Activated CD8-positive, alpha-beta memory T cell treated with anti-CD3 and anti-CD28 coated beads for 4 hours (primary cell): Measurements from ENCODE around the gene PPP1R13L.
"Not testable (repeated sequence)": the region's sequence is repeated elsewhere in the genome, so short reads cannot be mapped to it uniquely, and the experiment has no call there.

ENCODE experiments used
- DNase-seq, 2 donors: peaks; one replicate each; pipeline ENCODE4 v3.0.0-alpha.2; 2020; ENCODE audit warnings: low read depth in 2 of 2

Gene PPP1R13L

DNA sequence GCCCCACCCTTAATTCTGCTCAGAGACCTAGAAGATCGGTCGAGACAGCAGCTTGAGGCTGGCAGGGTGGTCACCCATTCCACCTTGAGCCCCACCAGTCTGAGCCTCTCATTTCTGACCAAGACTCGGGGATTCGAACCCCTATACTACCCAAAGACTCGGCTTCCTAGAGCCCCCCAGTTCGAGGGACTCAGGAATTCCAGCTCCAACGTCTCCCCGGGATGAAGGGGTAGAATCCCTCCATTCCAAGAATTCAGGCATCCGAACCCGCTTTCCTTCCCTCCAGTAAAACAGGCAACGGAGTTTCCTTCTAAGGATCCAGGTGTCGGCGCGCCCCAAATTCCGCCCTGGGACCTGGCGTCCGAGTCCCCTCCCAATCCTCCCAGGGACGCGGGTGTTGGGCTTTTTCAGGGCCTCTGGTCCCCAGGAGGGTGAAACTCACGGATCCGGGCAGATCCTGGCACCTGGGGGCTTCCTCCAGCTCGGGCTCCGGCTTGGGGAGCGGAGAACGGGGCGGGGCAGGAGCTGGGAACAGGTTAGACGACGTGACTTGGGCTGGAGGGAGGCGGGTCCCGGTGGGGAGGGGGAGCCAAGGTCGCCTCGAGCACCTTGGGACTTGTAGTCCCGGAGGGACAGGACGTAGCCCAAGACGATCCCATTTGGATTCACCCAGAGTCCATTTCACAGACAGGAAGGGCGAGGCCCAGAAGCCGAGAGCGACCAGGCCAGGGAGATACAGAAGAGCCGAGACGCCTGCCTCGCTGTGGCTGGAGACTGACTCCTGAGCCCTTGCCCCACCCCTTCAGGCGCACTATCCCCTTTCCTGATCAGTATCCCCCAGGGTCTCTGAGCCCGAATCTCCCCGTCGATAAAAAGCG is at the start of gene PPP1R13L:
PPP1R13L (minus strand) TSS at position 513 of the 878 bp plus-strand sequence. CDS start 6,751 bp downstream, outside the sequence.
- DNase-seq = no peak

- no peak for DNase-seq
These were observed 47.0 kb upstream of the PPP1R13L start for GRCh38 chr19:45451850-45452387.

DNA sequence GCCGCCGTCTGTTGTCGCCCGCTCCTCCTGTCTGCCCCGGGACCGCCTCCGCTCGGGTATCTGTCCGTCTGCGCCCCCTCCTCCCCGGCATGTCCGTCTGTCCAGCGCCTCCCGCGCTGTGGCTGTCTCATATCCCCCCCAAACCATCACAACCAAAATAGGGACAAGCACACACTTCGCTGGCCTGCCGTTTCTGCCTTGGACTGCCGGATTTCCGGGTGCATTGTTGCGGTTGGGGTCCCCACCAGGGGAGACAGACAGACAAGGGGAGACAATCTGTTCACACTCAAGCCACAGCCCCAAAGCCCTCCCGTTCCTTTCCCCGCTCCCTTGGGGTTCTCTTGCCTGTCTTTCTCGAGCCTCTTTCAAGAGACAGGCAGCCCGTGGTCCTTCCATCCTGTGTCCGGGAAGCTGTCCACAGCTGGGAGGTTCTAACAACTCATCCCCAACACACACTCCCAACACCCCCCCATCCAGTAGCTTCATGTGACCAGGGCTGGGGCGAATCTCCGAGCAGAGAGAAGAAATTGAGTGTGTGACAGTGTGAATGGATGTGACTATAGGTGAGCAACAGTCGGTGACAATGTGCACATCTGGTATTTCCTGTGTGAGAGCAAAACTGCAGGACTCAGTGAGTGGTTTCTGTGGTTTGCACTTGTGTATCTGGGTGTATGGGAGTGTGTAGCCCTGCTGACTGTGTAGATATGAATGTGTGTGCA is 46.4 kb upstream of the PPP1R13L start:
- no peak for DNase-seq

DNA sequence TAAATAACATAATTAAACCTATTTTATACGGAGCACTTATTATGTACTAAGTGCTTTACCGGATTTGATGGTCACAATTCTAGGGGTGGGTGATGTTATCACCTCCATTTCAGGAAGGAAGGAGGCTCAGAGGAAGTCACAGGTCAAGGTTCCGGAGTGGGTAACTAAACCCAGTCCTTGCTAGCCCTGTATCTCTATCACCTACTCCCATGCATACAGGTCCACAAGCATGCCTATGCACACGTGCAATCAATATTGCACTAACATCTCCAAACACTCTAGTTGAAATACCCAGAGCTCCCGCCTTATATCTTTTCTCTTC is 45.1 kb upstream of the PPP1R13L start:
- no peak for DNase-seq

- DNase-seq = no peak
These were observed 44.0 kb upstream of the PPP1R13L start for GRCh38 chr19:45448887-45449299.

DNA sequence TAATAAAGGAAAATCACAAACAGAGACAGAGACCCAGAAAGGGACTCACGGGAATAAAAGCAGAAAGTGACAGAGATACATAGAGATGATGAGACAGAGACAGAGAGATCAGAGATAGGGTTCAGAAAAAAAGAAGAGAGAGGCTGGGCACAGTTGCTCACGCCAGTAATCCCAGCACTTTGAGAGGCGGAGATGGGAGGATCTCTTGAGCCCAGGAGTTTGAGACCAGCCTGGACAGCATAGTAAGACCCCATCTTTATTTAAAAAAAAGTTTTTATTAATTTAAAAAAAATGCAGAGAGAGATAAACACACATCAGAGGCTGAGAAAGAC is 43.5 kb upstream of the PPP1R13L start:
- DNase-seq = no peak

DNA sequence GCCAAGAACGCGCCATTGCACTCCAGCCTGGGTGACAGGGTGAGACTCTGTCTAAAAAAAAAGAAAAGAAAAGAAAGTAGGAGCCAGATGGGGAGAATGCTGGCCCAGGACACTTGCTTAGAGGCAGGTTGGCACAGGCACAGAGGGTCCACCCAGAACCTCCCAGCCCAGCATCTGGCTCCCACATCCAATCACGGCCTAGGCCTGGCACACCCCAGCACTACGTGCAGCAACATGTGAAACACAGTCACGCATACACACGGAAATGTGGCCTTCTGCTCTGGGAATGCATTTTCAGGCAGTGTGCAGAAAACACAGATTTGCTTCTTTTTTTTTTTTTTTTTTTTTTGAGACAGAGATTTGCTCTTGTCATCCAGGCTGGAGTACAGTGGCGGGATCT is 42.1 kb upstream of the PPP1R13L start:
- no peak for DNase-seq

GRCh38 chr19:45446295-45446694 is 41.4 kb upstream of the PPP1R13L start:
- no peak for DNase-seq

GRCh38 chr19:45445139-45445538 is 40.3 kb upstream of the PPP1R13L start:
- DNase-seq = no peak

DNA sequence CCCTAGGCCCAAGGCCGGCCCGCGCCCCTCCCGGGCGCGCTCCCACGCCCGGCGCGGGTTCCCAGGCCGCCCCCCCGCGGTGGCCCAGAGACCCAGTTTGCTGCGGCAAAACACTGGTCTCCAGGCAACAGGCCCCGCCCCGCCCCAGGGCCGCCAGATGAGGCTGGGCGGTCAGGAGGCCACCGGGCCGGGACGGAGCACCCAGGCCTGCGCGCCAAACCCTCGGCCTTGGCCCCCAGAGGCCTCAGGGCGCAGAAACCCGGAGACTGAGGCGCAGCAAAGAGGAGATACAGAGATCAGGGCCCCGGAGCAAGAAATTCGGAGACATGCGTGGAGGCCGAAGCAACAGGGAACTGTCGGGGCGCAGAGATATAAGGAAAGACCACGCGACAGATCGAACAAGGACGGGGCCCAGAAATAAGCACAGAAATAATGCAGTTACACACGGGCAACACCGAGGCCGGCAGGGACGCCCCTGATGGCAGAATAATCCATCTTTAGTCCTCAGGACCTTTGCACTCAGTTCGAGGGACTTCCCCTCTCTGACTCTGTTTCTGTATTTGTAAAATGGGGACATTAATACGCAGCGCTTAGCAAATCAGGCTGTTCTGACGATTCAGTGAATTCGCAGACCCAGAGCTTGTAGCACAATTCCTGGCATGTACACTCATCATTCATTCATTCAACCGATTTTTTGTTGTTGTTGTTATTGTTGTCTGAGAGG is 39.6 kb upstream of the PPP1R13L start:
- DNase-seq = no peak

DNA sequence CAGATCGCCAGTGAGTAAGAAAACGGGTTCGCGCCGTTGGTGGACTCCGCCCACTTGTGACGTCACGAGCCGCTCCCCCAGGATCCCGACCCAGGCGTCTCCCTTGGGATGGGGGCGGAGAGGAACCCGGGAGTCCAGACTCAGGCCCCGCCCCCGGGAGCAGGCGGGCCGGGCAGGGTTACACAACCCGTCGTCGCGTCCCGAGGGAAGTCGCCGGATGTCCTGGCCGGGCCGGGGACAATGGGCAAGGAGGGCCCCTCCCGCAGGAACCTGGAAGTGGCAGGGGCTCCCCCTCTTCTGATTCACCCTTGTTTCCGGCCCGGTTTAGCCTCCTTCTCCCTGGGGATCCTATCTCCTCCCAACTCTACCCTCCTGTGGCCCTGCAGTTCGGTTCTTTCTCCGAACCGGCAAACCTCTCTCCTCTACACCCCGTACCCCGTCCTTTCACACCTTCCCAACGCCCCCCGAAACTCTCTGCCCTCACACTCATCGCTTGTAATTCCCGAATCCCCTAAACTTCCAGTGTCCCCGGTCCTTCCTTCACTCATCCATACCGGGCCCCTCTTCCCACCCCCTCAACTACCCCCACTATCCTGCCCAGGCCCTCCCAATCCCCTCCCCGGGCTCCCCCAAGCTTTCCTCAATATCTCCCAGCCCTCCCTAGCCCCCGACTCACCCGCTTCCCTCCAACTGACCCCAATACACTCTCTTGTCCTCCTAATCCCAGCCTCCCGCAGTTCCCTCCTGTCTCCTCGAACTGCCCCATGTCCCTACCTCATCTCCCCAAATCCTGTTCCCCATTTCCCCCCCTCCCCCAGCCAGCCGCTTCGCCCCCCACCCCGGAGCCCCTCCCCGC is 38.8 kb upstream of the PPP1R13L start:
- DNase-seq = no peak

DNA sequence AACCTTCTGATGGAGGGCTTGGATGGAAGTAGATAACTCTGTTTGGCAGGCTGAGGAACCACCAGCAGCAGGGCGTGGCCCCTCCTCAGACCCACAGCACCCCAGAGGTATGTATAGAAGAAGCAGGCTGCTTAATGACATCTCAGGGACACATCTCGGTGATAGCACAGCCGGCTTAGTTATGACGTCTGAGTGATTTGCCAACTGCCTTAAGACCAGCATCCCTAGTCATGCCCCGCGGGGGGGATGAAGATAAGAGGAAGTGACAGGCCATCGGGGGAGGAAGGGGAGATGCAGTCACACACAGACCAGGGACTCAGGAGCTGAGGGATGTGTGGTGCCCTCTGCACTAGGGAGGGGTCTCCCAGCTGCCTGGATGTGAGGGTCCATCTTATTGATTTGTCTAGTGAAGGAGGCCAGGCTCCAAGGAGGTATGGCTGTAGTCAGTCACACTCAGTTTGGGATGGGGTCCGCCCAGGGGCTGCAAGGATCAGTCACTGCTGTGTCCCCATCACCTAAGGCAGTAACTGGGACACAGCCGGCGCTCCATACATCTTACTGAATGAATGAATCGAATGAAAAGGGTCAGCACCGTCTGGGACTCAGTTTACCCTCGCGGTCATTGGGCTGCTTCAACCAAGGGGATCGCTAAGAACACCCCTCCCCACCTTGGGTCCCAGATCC is 38.1 kb upstream of the PPP1R13L start:
- no peak for DNase-seq

DNA sequence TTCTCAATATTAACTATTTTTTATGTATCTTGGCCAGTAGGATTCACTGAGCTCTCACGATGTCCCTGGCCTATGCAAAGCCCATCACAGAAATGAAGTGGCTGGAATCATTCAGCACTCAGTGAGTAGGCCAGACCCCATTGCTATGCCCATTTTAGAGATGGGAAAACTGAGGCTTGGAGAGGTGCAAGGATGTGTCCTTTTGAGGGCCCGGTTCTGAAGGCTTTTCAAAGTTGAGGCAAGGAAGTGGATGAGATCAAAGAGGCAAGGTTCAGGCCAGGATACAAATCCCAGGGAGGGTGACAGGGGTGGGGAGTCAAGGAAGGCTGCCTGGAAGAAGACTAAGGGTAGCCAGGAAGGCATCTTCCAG is 37.5 kb upstream of the PPP1R13L start:
- DNase-seq = no peak

DNA sequence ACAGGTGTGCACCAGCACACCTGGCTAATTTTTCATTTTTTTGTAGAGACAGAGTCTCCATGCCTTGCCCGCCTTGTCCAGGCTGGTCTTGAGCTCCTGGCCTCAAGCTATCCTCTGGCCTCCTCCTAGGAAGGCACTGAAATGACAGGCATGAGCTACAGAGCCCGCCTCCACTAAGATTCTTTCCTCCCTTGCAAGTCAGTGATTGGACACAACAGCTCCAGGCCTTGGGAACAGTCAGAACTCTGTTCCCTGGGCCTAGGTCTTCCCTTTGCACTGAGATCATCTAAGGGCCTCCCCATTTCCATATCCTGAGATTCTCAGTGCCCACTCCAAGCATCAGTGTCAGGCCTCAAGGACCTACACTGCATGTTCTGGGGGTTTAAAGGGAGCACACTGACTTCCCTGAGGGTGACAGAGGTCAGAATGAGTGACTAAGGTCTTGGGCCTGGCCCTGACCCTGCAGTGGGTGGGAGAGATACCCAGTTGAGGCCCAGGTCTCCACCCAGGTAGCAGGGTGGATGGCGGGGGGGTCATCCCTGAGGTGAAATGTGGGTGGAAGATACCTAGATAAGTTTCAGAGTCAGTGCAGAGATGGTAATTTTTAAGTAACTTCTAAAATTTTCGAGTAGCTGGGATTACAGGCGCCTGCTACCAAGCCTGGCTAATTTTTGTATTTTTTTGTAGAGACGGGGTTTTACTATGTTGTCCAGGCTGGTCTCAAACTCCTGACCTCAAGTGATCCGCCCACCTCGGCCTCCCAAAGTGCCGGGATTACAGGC is 36.2 kb upstream of the PPP1R13L start:
- DNase-seq = no peak

DNA sequence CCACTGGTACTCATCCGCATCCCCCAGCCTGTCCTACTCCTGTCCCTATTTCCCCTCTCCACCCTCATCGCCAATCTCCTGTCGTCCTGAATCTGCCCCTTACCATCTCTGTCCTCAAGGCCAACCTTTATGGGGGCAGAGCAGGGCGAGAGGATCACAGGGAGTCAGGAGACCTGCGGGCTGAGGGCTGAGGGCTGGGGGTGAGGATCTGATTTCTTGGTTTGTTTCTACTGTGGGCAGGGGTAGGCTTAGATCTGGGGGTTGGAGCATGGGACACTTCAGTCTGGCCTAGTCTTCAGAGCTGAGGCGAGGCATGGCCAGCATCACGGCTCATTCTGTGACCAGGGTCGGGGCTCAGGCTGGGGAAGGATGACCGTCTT is 35.4 kb upstream of the PPP1R13L start:
- DNase-seq = no peak

- peak; percentile 71 to 73 for DNase-seq
These were observed 34.8 kb upstream of the PPP1R13L start for GRCh38 chr19:45439569-45440258.

GRCh38 chr19:45439190-45439568 is 34.3 kb upstream of the PPP1R13L start:
- DNase-seq = no peak

GRCh38 chr19:45437328-45437727 is 32.5 kb upstream of the PPP1R13L start:
- DNase-seq = no peak

DNA sequence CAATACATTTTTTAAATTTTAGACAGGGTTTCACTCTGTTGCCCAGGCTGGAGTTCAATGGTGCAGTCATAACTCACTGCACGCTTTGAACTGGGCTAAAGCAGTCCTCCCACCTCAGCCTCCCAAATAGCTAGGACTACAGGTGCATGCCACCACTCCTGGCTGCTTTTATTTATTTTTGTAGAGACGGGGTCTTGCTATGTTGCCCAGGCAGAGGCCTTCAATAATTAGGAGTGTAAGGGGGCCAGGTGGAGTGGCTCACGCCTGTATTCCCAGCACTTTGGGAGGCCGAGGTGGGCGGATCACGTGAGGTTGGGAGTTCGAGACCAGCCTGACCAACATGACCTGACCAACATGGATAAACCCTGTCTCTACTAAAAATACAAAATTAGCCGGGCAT is 27.7 kb upstream of the PPP1R13L start:
- not testable (repeated sequence) for DNase-seq

- DNase-seq = not testable (repeated sequence)
These were observed 26.1 kb upstream of the PPP1R13L start for GRCh38 chr19:45431008-45431407.
